HCT116 (cell line): ENCODE data around the gene ITGBL1. TPM values are rescaled to one million over a fixed set of nuclear protein-coding genes. Genes with fewer than 3 reads are reported as not detected.

ENCODE experiments used
- ATAC-seq: fragments of 200-7000 bp; cut with Tn5 transposase; 2 replicates; pipeline ENCODE4 v1.9.1; 2020; ENCODE audit warnings: mild to moderate bottlenecking, moderate library complexity
- BruUV-seq: library from RNA; stranded (reverse); fragments of 400-500 nt; replicated peaks from 2 replicates; lab custom pipeline; 2021; lab: Mats Ljungman, UMichigan
- CTCF ChIA-PET: fragments of 300-600 bp; sonication (Branson Sonifier 250); formaldehyde crosslinking; loops from one replicate; lab custom pipeline; 2021; ENCODE audit warnings: antibody characterized with exemption; lab: Charles Lee
- POLR2A ChIA-PET: fragments of 300-600, 350-600 bp; sonication (Branson Sonifier 250); formaldehyde crosslinking; loops from one replicate; lab custom pipeline; 2021; ENCODE audit warnings: antibody characterized with exemption; lab: Charles Lee
- RAD21 ChIA-PET, 2 experiments: fragments of 300-600 bp; sonication (Branson Sonifier 250); formaldehyde crosslinking; loops; one replicate each; lab custom pipeline; 2023; ENCODE audit warnings: low total read pairs in 2 of 2; ENCODE audit not compliant: uncharacterized antibody in 2 of 2, unreplicated experiment in 2 of 2, low non-redundant PET in 1 of 2; lab: Charles Lee
- DNase-seq: peaks from one replicate; pipeline ENCODE4 v3.0.0-alpha.2; 2010; ENCODE audit warnings: low read depth, low spot score
- H2AFZ ChIP-seq: fragments of 200-600 bp; shearing (Covaris generic), sonication (generic); 2 replicates; pipeline ENCODE4 v1.6.1; 2017; ENCODE audit warnings: low read depth, mixed run types, mixed read lengths, antibody characterized with exemption, low read length; ENCODE audit not compliant: poor library complexity, severe bottlenecking
- H3K27ac ChIP-seq: 2 replicates; pipeline ENCODE4 v1.5.1; 2012; ENCODE audit warnings: low read depth, low read length
- H3K27me3 ChIP-seq: fragments of 200-600 bp; sonication (generic); 2 replicates; pipeline ENCODE4 v1.6.1; 2016; ENCODE audit warnings: mixed run types, low read length, mixed read lengths; ENCODE audit not compliant: insufficient read depth
- H3K36me3 ChIP-seq, 2 experiments: fragments of 200-500 bp in 1 of 2; fragments of 200-600 bp in 1 of 2; sonication (Bioruptor generic) in 1 of 2; sonication (generic) in 1 of 2; 2 replicates each; pipeline versions ENCODE4 v1.5.1 to v1.6.1; 2014 to 2016; ENCODE audit warnings: low read length in 2 of 2, inconsistent platforms in 1 of 2, mixed read lengths in 1 of 2, mixed run types in 1 of 2; ENCODE audit not compliant: insufficient read depth in 2 of 2, control insufficient read depth in 1 of 2
- H3K4me1 ChIP-seq, 2 experiments: fragments of 200-600 bp in 1 of 2; sonication (generic) in 1 of 2; 2 replicates each; pipeline versions ENCODE4 v1.5.1 to v1.6.1; 2012 to 2017; ENCODE audit warnings: low read length in 2 of 2, inconsistent platforms in 1 of 2, mild to moderate bottlenecking in 1 of 2, mixed read lengths in 1 of 2, mixed run types in 1 of 2, moderate library complexity in 1 of 2; ENCODE audit not compliant: insufficient read depth in 2 of 2, control insufficient read depth in 1 of 2
- H3K4me2 ChIP-seq: fragments of 200-600 bp; sonication (generic); 2 replicates; pipeline ENCODE4 v1.6.1; 2017; ENCODE audit warnings: mixed run types, low read length, mixed read lengths
- H3K4me3 ChIP-seq, 2 experiments: fragments of 200-600 bp in 1 of 2; sonication (generic) in 1 of 2; replicated peaks in 1 of 2; 2 replicates each; pipeline ENCODE4 v1.5.1; 2011 to 2016; ENCODE audit warnings: low read length in 2 of 2, control low read depth in 1 of 2, low read depth in 1 of 2, mild to moderate bottlenecking in 1 of 2, mixed read lengths in 1 of 2, mixed run types in 1 of 2
- H3K79me2 ChIP-seq: fragments of 200-600 bp; sonication (generic); 2 replicates; pipeline ENCODE4 v1.6.1; 2017; ENCODE audit warnings: mild to moderate bottlenecking, mixed run types, low read length, moderate library complexity, mixed read lengths; ENCODE audit not compliant: insufficient read depth
- H3K9ac ChIP-seq: fragments of 200-600 bp; sonication (generic); 2 replicates; pipeline ENCODE4 v1.6.1; 2016; ENCODE audit warnings: low read length, mixed read lengths
- H3K9me2 ChIP-seq: fragments of 200-600 bp; sonication (generic), shearing (Covaris generic); 2 replicates; pipeline ENCODE4 v1.6.1; 2017; ENCODE audit warnings: mixed run types, mild to moderate bottlenecking, moderate library complexity; ENCODE audit not compliant: insufficient read depth
- H3K9me3 ChIP-seq, 2 experiments: fragments of 200-500 bp in 1 of 2; fragments of 200-600 bp in 1 of 2; sonication (Bioruptor generic) in 1 of 2; sonication (generic) in 1 of 2; 2 replicates each; pipeline ENCODE4 v1.6.1; 2014 to 2017; ENCODE audit warnings: low read length in 2 of 2, mixed read lengths in 2 of 2, inconsistent platforms in 1 of 2, low read depth in 1 of 2, mild to moderate bottlenecking in 1 of 2, mixed run types in 1 of 2, moderate library complexity in 1 of 2; ENCODE audit not compliant: control insufficient read depth in 1 of 2, insufficient read depth in 1 of 2
- H4K20me1 ChIP-seq: fragments of 200-600 bp; sonication (generic), shearing (Covaris generic); 2 replicates; pipeline ENCODE4 v1.6.1; 2017; ENCODE audit warnings: mixed run types, mild to moderate bottlenecking, moderate library complexity; ENCODE audit not compliant: insufficient read depth
- ATF3 ChIP-seq: IDR thresholded peaks from 2 replicates; pipeline ENCODE4 v1.6.1; 2012
- CBX3 ChIP-seq: IDR thresholded peaks from 2 replicates; pipeline ENCODE4 v1.6.1; 2012; ENCODE audit warnings: low read depth
- EGR1 ChIP-seq: IDR thresholded peaks from 2 replicates; pipeline ENCODE4 v1.6.1; 2012; ENCODE audit warnings: low read depth
- ELF1 ChIP-seq: IDR thresholded peaks from 2 replicates; pipeline ENCODE4 v1.6.1; 2012; ENCODE audit warnings: low read depth, borderline replicate concordance
- EZH2 ChIP-seq: fragments of 200-600 bp; sonication (generic); IDR thresholded peaks from 2 replicates; pipeline ENCODE4 v1.6.1; 2017; ENCODE audit warnings: antibody characterized with exemption, mixed run types
- EZH2phosphoT487 ChIP-seq: fragments of 200-600 bp; IDR thresholded peaks from 2 replicates; pipeline ENCODE4 v1.6.1; 2018; ENCODE audit warnings: antibody characterized with exemption, borderline replicate concordance
- FOSL1 ChIP-seq: IDR thresholded peaks from 2 replicates; pipeline ENCODE4 v1.6.1; 2012; ENCODE audit warnings: low read depth
- JUND ChIP-seq: IDR thresholded peaks from 2 replicates; pipeline ENCODE4 v1.6.1; 2012
- POLR2A ChIP-seq: IDR thresholded peaks from 2 replicates; pipeline ENCODE4 v1.7.0; 2011; ENCODE audit warnings: borderline replicate concordance; ENCODE audit not compliant: insufficient read depth, insufficient read length; ENCODE audit errors: extremely low read depth
- POLR2AphosphoS5 ChIP-seq: IDR thresholded peaks from 2 replicates; pipeline ENCODE4 v1.6.1; 2011; ENCODE audit warnings: mild to moderate bottlenecking, low read depth, low read length, moderate library complexity
- SIN3A ChIP-seq: IDR thresholded peaks from 2 replicates; pipeline ENCODE4 v1.6.1; 2012; ENCODE audit warnings: low read depth
- SP1 ChIP-seq: IDR thresholded peaks from 2 replicates; pipeline ENCODE4 v1.6.1; 2012; ENCODE audit warnings: low read depth
- SRF ChIP-seq: IDR thresholded peaks from 2 replicates; pipeline ENCODE4 v1.6.1; 2012; ENCODE audit warnings: low read depth
- TCF7L2 ChIP-seq: IDR thresholded peaks from 2 replicates; pipeline ENCODE4 v1.7.0; 2011; ENCODE audit warnings: borderline replicate concordance, inconsistent platforms; ENCODE audit not compliant: insufficient read depth, insufficient read length; ENCODE audit errors: extremely low read depth
- YY1 ChIP-seq: IDR thresholded peaks from 2 replicates; pipeline ENCODE4 v1.6.1; 2011; ENCODE audit warnings: low read length, low read depth, moderate library complexity, mild to moderate bottlenecking; ENCODE audit not compliant: insufficient replicate concordance; ENCODE audit errors: extremely low read depth
- ZBTB33 ChIP-seq: IDR thresholded peaks from 2 replicates; pipeline ENCODE4 v1.6.1; 2011; ENCODE audit warnings: mild to moderate bottlenecking, low read length, moderate library complexity; ENCODE audit not compliant: insufficient replicate concordance; ENCODE audit errors: extremely low read depth
- ZFX ChIP-seq: fragments of 450-650 bp; IDR thresholded peaks from 2 replicates; pipeline ENCODE4 v1.6.1; 2017
- intact Hi-C: fragments of 100-400 bp; cut with micrococcal nuclease; formaldehyde crosslinking; loops from 2 replicates; pipeline ENCODE4 v1.10.0; 2022
- total RNA-seq: library from RNA; stranded (reverse); gene quantifications from one replicate; pipeline ENCODE4 v1.2.1, GENCODE V29; 2021; ENCODE audit not compliant: unreplicated experiment
- TF ChIP-seq, protein P1 (sequence below): IDR thresholded peaks from 2 replicates; pipeline ENCODE4 v1.6.1; 2012; ENCODE audit warnings: low read depth
- TF ChIP-seq, protein P2 (sequence below), 3 experiments: fragments of 200-600 bp in 1 of 3; sonication (generic) in 1 of 3; IDR thresholded peaks in 2 of 3; conservative IDR thresholded peaks in 1 of 3; 2 replicates each; pipeline ENCODE4 v1.5.1; 2012 to 2017; ENCODE audit warnings: low read depth in 2 of 3, low read length in 2 of 3, antibody characterized with exemption in 1 of 3, borderline replicate concordance in 1 of 3, control low read depth in 1 of 3, mild to moderate bottlenecking in 1 of 3, mixed read lengths in 1 of 3, mixed run types in 1 of 3, moderate library complexity in 1 of 3; ENCODE audit not compliant: insufficient read depth in 1 of 3

Gene ITGBL1
- total RNA-seq, 1 experiment from 2014 or later, result 0.66 TPM

GRCh38 chr13:101521371-101521770 lies 68.9 kb downstream of the ITGBL1 start:
- intact Hi-C loops, result no loop called here
- no peak for DNase-seq
- CTCF ChIA-PET, result no interaction called here
- Histone ChIP-seq H3K9me2 (no peaks in the 10 kb centered on the region), H3K4me3 (no peak overlapping the region), H3K9me3 (peaks cover 0 to 17% of the 10 kb centered on the region in 2 experiments; a peak in 3 of 4 replicates), H3K4me1 (no peaks in the 10 kb centered on the region), H3K4me2 (no peak overlapping the region), H3K9ac (no peak overlapping the region), H3K27me3 (no peaks in the 10 kb centered on the region), H3K36me3 (no peaks in the 10 kb centered on the region), H3K79me2 (no peaks in the 10 kb centered on the region), H2AFZ (no peak overlapping the region), H4K20me1 (no peaks in the 10 kb centered on the region), H3K27ac (no peak overlapping the region)
- BruUV-seq, result no TSS peak
- TF ChIP-seq, protein P1, sequence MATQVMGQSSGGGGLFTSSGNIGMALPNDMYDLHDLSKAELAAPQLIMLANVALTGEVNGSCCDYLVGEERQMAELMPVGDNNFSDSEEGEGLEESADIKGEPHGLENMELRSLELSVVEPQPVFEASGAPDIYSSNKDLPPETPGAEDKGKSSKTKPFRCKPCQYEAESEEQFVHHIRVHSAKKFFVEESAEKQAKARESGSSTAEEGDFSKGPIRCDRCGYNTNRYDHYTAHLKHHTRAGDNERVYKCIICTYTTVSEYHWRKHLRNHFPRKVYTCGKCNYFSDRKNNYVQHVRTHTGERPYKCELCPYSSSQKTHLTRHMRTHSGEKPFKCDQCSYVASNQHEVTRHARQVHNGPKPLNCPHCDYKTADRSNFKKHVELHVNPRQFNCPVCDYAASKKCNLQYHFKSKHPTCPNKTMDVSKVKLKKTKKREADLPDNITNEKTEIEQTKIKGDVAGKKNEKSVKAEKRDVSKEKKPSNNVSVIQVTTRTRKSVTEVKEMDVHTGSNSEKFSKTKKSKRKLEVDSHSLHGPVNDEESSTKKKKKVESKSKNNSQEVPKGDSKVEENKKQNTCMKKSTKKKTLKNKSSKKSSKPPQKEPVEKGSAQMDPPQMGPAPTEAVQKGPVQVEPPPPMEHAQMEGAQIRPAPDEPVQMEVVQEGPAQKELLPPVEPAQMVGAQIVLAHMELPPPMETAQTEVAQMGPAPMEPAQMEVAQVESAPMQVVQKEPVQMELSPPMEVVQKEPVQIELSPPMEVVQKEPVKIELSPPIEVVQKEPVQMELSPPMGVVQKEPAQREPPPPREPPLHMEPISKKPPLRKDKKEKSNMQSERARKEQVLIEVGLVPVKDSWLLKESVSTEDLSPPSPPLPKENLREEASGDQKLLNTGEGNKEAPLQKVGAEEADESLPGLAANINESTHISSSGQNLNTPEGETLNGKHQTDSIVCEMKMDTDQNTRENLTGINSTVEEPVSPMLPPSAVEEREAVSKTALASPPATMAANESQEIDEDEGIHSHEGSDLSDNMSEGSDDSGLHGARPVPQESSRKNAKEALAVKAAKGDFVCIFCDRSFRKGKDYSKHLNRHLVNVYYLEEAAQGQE, result no peak
- TF ChIP-seq, protein P2, sequence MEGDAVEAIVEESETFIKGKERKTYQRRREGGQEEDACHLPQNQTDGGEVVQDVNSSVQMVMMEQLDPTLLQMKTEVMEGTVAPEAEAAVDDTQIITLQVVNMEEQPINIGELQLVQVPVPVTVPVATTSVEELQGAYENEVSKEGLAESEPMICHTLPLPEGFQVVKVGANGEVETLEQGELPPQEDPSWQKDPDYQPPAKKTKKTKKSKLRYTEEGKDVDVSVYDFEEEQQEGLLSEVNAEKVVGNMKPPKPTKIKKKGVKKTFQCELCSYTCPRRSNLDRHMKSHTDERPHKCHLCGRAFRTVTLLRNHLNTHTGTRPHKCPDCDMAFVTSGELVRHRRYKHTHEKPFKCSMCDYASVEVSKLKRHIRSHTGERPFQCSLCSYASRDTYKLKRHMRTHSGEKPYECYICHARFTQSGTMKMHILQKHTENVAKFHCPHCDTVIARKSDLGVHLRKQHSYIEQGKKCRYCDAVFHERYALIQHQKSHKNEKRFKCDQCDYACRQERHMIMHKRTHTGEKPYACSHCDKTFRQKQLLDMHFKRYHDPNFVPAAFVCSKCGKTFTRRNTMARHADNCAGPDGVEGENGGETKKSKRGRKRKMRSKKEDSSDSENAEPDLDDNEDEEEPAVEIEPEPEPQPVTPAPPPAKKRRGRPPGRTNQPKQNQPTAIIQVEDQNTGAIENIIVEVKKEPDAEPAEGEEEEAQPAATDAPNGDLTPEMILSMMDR (IDR thresholded peaks at IDR 0.05 in 2 of 3, conservative IDR thresholded peaks at IDR 0.05 in 1 of 3; ENCODE audit: borderline replicate concordance in 1 of 3, insufficient read depth in 1 of 3, low read depth in 2 of 3, low read length in 2 of 3), result no peak
- TF ChIP-seq JUND (no peak), YY1 (no peak), SRF (no peak), SP1 (no peak), POLR2AphosphoS5 (no peak), ATF3 (no peak), ELF1 (no peak), TCF7L2 (no peak), ZBTB33 (no peak), SIN3A (no peak), ZFX (no peak), EZH2 (no peak), CBX3 (no peak), EGR1 (no peak), POLR2A (no peak), EZH2phosphoT487 (no peak), FOSL1 (no peak)
- POLR2A ChIA-PET, result no interaction called here
- ATAC-seq, result no peak
- RAD21 ChIA-PET, result no interaction called here
